Astrocyte of the hippocampus (primary cell): ENCODE results near the gene GRID2.
"Not testable (repeated sequence)": the region's sequence is repeated elsewhere in the genome, so short reads cannot be mapped to it uniquely, and the experiment has no call there.

Experiments
- DNase-seq: peaks from one replicate; pipeline ENCODE4 v3.0.0; 2011; ENCODE audit warnings: low read depth, low spot score

GRID2 gene

DNA sequence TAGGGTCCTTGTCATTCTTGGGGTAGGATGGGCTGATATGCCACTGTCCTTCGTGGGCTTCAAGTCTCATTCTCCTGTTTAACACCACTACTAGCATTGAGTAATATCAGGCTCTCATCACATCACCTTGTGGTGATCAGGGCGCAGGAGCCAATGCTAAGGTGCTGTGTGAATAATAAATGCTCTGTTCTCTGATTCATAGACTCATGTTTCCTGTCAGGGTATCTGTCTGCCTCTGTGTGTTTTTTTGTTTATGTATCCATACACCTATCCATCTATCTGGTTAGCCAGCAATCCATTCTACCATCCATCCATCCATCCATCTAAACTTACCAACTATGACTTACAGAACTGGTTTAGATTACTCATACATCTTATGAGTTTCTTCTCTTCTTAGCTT is 999.7 kb downstream of the GRID2 start:
- DNase-seq: no peak

DNA sequence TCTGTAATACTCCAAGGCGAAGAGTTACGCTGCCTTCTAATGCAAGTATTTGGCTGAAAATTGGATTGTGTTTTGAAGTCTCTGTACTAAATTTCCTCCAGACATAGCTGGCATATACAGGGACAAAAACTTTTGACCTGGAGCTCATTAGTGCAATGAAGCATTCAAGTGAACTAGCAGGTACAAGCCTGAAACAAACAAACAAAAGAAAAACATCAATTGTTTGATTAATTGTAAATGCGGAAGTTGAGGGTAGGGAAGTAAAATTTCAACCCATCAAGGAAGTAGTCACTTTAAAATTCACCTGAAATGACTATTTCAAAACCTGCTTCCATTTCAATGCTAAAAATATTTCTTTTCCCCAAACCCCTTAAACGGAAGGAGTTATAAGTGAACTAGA is 1008.5 kb downstream of the GRID2 start:
- DNase-seq: no peak

DNA sequence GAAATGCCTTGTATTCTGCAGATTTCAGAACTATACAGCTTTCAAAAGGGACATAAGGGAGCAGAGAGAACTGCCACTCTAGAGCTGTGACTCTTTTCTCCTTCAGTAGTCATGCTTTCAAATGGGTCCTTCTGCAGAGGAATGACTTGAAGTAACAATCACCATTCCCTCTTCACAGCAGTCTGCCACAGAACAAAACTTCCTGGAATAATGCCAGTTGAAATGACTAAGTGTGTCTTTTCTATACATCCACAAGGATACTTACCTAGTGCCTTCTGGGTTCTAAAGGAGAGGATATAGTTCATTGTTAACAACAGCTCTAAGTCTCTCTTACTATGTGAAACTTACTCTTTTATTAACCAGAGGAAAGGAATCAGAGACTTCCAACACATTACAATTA is 1009.4 kb downstream of the GRID2 start:
- peak; percentile 13 for DNase-seq

DNA sequence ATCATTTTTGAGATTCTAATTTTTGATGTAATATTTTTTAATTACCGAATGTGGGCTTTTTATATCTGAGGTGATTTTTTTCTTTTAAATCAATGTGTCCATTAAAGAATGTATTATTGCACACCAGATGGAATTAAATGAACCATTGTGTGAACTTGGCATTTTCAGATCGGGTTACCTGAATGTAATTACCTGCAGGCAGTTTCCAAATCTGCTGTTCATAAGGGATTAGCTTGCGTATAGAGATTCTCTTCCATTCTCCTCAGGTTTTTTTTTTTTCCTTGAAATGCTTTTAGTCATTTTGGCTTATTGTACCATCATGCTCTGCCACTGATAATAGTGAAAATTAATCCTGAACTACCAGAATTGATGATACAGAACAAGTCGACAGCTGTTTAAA is 1013.3 kb downstream of the GRID2 start:
- DNase-seq: no peak

DNA sequence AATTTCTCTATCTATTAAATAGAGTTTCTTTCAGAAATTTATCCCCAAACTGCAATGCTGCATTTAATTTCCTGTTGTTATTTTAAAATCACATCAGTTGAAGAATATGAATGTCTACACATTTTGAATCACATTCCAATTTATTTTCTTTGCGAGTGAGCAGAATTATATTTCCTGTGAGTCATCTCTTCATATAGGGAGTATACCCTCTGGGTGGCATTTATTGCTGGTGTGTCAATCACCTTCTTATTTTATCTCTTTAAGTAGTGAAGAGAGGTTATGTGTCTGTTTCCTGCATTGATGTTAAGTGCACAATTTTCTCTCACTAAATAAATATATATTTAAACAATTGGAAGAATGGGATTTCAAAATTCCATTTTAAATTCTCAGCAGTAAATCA is 1013.8 kb downstream of the GRID2 start:
- DNase-seq: no peak

DNA sequence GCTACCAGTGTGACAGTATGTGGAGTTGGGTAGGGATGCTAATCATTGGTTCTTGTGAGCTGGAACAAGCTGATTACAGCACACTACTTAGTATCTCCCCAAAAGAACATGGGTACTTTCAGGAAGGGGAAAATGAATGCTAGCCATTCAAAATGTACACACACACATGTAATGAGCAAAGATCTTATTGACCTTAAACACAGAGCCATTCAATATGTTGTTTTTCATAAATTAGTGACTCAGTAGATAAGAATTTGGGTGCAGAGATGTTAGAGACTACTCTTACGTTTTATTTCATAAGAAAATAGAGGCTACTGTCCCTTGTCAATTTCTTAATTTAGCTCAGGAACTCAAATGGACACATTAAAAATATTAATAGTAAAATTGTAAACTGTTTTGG is 1015.3 kb downstream of the GRID2 start:
- no peak for DNase-seq

DNA sequence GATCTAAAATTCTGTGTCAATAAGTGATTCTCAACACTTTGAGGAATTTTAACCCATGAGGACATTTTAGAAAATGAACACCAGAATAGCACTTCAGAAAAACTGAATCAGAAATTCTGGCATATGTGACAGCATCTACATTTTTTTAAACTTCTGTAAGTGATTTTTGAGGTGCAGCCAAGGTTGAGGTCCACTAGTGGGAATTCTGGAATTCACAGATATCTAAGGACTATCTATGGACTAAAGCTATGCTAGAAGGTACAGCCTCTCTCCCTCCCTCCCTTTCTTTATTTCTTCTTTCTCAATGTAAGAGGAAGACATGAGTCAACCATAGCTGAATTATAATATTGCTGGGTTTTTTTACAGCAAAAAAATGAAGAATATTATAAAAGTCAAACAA is 1016.6 kb downstream of the GRID2 start:
- no peak for DNase-seq

DNA sequence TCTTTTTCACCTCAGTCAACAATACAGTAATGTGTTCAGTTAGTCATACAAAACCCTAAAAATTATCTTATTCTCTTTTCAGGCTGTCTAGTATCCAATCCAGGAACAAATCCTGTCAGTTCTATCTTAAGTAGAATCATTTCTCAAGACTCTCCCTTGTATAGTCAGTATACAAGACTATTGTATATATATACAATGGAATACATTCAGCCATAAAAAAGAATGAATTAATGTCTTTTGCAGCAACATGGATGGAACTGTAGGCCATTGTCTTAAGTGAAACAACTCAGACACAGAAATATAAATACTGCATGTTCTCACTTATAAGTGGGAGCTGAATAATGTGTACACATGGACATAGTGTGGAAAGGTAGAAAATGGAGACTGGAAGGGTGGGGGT is 1023.6 kb downstream of the GRID2 start:
- DNase-seq: no peak

DNA sequence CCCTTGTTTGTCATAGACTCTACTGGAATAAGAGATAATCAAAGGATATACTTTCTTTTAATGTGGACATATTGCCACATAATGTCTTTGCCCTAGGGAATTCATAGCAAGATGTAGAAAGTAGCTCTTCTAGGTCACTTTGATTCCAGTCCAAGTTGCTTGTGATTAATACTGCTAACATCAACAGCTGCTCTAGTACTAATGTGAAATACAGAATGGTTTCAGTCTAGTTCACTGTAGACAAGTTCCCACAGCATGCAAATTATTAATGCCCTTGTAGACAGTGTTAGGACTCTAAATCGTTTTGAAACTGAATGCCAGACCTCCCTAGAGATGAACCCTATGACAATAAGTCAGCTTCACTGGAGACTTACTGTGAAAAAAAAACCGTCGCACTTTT is 1030.2 kb downstream of the GRID2 start:
- DNase-seq: no peak

DNA sequence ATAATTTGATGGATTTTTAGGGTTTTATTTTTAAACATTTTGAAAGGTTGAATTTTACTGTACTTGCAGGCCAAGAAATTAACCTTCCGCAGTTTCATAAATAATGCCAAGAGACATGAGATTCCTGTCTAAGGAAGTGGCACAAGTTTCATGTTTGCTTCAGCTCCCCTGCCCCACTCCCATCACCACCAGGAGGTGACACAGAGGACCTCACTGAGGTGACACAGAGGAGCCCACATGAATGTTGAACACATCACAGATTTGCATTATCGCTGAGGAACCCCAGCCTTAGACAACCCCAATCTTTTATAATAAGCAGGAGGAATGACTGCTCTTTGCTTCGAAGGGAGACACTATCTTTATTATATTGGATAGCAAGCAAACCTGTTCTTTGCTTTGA is 1033.4 kb downstream of the GRID2 start:
- DNase-seq: no peak

DNA sequence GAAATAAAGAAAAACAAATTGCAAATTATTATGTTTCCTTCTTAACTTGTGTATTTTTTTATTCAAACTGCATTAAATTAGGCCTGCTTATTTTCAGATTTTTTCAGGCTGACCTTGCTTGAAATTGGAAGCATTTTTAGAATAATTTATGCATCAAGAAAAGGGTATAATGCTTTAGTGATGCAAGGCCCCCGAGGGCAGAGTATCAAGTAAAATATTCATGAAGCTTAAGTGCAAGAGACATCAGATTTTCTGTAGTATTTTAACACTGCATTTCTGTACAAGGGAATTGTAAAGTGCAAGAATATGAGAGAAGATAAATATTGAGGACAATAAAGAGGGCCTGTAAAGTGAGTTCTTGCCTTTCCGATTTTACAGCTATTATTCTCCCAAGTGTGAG is 1039.0 kb downstream of the GRID2 start:
- no peak for DNase-seq

DNA sequence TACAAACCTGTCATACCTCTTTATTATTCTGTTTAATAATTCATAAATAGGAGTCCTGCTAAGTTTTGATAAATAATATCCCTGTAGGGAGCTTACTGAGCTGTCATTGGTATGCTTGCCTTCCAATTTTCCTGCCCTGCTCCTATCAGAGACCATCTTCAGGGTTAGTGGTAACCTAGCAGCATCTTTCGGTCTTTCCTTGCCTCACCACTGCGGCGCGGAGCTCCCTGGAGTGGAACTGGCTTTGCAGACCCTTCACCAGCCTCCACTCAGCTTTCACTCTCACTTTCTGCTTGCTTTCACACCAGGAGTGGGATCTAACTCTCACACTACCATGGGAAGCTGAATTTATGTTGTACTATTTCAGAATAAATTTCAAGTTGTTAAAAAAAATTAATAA is 1043.1 kb downstream of the GRID2 start:
- DNase-seq: no peak

DNA sequence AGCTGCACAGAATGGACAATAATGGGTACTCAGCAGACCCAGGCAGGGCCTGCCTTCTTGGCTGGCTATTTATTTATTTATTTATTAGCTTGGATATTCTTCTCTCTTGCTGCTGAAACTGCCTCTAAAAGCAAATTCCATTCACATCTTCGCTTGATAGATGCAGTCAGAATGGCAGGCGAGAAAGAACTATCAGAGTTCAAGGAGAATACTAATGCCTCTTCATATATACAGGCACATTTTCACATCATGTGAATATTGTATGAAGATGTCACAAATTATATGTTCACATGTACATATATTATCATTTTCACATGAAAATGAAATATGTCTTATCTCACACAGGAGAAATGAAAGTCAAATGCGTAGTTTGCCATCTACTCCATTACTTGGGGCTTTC is 1045.1 kb downstream of the GRID2 start:
- no peak for DNase-seq

DNA sequence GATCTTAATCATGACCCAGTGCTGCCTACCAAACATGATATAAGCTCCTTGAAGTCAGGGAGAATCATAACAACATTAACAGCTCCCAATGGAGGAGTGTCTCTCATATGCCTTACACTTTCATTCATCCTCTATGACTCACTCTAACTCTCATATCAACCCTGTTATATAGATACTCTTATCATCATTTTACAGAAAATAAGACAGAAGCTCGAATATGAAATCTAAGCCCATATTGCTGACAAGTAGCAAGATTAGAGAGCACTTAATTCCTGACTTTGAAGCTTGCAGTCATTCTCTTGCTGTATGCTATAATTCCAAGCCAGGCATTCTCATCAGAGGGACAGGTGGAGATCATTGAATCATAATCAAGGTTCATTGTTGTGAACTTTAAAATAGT is 1048.1 kb downstream of the GRID2 start:
- DNase-seq: no peak

DNA sequence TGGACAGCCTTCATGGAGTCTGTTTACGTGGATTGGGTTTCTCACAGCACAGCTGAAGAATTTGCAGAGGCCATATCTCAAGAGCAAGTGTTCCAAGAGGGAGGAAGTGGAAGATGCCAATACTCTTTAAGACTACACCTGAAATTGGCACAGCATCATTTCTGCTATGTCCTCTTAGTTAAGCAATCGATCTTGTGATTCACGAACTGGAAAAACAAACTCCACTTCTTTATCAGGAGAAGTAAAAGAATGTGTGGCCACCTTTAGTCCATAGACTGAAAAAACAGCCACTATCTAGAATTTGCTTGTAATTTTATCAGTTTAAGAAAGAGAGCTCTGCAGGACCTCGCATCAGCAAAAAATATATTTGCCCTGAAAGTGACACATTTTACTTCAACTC is 1051.6 kb downstream of the GRID2 start:
- no peak for DNase-seq

DNA sequence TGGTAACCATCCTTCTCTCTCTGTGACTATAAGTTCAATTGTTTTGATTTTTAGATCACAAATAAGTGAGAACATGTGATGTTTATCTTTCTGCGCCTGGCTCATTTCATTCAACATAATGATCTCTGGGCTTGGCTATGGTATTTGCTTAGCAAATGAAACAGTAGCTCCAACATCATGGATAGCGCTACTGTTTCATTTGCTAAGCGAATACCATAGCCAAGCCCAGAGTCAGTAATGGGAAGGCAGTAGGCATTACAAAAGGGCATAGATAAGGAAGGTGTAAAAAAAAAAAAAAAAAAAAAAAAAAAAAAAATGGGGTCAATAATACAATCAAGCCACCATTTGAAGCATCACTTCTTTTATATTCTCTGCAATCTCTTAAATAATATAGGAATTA is 1055.8 kb downstream of the GRID2 start:
- DNase-seq: no peak

DNA sequence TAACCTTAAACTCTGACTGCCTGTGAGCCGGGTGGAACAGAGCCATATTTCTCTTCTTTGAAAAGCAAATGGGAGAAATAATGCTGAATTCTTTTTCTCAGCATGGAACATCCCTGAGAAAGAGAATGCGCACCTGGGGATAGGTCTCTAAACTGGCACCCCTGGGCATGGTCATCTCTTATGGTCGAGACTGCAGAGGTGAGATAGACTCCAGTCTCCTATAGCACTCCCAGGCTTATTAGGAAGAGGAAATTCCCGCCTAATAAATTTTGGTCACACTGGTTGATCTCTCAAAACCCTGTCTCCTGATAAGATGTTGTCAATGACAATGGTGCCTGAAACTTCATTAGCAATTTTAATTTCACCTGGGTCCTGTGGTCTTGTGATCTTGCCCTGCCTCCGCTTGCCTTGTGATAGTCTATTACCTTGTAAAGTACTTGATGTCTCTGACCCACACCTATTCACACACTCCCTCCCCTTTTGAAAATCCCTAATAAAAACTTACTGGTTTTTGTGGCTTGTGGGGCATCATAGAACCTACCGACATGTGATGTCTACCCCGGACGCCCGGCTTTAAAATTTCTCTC is 1062.5 kb downstream of the GRID2 start:
- not testable (repeated sequence) for DNase-seq

DNA sequence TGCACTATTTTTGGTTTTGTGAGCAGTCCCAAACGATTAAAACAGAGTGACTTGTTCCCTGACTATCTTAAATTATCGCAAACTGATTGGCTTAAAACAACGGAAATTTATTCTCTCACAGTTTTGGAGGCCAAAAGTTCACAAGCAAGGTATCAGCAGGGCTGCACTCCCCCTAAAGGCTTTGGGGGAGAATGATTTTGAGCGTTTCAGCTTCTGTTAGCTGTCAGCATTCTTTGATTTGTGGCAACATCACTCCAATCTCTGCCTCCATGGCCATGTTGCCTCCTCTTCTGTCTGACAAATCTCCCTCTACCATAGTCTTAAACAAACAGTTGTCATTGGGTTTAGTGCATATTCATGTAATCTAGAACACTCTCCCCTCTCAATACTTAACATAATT is 1065.2 kb downstream of the GRID2 start:
- DNase-seq: no peak

DNA sequence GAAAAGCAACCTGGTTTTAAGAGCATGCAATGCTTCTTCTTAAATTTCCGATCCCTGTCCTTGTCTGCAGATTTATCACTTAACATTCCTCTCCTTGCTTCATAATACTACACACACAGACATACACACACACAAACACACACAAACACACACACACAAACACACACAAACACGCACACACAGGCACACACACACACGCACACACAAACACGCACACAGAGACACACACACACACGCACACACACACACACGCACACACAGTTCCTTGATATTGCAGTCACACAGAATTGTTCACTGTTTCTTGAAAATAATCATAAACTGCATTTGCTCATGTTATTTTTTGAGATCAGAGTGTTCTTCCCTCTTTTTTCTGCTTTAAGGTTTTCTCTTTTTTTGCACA is 1066.5 kb downstream of the GRID2 start:
- no peak for DNase-seq

DNA sequence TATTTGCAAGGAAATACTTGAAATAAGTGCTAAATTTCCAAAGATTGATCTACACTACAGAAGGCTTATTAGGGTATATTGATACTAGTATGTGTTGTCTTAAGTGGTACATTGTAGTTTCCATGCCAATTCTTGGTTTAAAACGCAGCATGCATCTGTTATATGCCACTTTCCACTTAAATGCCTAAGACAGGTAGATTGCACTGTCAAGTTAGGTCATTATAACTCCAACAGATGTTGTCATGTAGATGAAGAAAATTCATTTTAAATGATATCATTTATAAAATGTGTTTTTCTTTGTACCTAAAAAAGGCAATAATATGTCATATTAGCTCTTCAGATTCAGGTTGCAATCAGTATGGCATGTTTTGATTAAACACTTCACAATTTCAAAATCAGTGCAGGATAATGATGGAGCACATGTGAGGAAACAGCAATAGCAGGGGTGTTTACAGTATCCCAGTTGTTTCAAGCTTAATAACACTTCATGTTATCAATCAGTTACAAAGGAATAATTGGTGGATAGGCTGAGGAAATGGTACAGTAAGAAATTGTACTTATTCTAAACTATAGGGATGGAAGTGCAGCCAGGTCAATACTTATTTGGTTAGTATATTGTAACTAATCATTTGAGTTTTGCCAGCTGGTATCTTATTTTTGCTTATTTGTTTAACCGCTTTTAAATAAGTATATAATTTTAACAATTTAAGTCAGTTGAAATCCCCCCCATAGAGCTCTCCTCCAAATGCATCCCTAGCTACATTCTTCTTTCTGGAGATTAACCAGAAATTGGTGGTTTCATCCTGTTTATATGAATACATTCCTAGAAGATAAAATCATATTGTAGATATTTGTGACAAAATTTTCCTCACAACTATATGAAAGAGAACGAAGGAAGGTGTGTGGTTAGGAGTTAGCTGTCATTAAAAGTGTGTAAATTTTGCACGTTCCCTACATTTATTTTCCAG is 1070.4 kb downstream of the GRID2 start:
- no peak for DNase-seq

DNA sequence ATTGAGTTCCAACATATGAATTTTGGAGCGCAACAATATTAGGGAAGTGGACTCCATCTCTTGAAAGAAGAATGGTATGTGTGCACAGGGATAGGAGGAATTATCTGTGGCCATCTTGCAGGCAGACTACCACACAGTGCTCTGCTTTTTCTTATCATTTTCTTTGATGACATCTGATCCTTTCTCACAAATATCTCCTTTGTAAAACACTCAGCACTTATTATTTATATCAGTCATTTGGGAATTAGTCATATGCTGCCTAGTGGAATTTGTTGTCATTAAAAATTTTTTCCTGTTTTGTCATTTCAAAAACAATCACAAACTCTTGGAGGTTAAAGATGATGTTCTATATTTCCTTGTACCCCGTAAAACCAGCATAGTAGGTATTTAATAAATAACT is 1080.5 kb downstream of the GRID2 start:
- no peak for DNase-seq

DNA sequence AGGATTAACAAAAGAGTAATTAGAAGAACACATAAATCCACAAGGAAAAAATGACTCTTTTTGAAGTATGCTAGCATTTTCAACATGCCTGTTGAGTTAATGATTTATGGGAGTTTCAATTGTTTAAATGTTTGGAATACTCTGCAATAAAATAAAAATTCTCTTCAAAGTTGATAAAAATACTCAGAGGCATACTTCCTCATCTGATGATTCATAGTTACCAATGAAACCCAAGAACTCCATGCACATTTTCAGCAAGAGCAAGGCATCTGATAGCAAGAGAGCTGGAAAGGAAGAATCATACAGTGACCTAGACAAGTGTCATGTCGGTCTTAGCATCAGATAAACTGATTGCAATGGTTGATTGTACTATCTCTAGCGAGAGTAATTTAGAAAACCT is 1081.1 kb downstream of the GRID2 start:
- DNase-seq: no peak

DNA sequence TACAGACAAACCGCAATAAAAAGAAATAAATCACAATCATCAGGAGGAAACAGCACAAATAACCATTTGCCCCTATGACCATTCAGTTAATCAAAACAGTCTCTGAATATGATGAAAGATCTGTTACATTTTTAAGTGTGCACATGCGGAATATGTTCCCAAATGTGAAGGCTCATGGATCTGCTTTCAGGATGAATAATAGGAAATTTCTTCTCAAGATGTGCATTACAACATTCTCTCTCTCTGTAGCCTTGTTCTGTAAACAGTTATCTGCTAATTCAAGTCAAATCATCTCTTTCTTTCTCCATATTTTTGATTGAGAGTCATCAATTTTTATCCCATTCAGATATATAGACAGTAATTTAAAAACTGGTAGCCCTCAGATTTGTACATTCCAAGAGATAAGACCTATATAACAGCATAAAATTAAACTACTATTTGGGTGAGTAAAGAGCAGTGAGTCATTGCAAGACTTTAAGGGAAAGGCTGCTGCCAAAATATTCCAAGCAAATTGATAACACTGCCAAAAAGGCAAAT is 1090.8 kb downstream of the GRID2 start:
- peak; percentile 23 for DNase-seq
